Activated CD4-positive, alpha-beta T cell treated with anti-CD3 and anti-CD28 coated beads, Interleukin-2, amount 50 U/mL, for 16 hours (primary cell): ENCODE results near the gene ISG15.
"Not testable (repeated sequence)": the region's sequence is repeated elsewhere in the genome, so short reads cannot be mapped to it uniquely, and the experiment has no call there.

Source experiments
- DNase-seq: peaks from one replicate; pipeline ENCODE4 v3.0.0-alpha.2; 2020

The ISG15 gene

GRCh38 chr1:995665-996633, 17.3 kb upstream of the ISG15 start:
- no peak for DNase-seq

DNA sequence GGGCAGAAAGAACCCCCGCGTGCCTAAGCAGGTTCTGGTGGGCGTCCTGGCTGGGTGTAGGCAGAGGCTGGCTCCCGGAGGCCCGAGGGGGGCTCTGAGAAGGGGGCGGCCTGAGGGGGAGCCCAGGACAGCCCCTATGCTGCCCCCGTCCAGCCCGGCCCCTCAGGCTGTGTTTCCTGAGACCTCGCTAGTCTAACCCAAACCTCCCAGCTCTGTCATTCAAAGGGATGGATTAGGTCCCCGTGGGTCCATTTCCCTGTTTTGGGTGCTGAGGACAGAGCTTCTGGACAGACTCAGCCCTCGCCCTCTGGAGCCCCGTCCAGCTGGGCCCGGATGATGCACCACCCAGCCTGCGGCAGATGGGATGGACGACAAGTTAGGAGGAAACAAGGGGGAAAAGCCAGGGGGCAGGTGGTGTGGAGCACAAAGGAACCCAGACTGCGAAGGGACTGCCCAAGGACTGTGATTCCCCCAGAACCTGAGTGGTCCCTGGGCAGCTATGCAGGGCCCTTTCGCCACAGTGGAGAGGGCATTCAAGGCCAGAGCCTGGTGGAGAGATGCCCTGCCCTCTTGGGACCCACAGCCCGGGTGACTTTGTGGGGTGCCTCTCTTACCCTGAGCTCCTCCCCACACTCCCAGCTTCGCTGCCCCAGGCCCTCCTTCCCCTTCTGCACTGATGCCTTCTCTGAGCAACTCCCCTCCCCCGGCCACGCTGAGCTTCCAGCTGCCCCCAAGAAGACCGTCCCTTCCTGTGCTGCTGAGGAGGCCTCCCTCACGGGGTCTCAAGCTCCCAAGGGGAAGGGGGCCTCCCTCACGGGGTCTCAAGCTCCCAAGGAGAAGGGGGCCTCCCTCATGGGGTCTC, 16.2 kb upstream of the ISG15 start:
- DNase-seq = no peak

GRCh38 chr1:997713-997992, 15.6 kb upstream of the ISG15 start:
- DNase-seq = no peak

- no peak for DNase-seq
Measured at GRCh38 chr1:997993-998744, 15.1 kb upstream of the ISG15 start.

DNA sequence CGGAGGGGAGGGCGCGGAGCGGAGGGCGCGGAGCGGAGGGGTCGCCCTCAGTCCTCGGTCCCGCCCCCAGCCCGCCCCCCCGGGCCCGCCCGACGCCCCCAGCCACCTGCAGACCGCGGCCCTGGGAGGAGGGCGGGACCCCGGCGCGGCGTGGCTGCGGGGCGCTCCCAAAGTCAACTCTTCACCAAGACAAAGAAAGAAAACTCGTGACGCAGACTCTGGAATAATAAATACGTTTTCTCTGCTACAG, 14.6 kb upstream of the ISG15 start:
- DNase-seq = no peak

DNA sequence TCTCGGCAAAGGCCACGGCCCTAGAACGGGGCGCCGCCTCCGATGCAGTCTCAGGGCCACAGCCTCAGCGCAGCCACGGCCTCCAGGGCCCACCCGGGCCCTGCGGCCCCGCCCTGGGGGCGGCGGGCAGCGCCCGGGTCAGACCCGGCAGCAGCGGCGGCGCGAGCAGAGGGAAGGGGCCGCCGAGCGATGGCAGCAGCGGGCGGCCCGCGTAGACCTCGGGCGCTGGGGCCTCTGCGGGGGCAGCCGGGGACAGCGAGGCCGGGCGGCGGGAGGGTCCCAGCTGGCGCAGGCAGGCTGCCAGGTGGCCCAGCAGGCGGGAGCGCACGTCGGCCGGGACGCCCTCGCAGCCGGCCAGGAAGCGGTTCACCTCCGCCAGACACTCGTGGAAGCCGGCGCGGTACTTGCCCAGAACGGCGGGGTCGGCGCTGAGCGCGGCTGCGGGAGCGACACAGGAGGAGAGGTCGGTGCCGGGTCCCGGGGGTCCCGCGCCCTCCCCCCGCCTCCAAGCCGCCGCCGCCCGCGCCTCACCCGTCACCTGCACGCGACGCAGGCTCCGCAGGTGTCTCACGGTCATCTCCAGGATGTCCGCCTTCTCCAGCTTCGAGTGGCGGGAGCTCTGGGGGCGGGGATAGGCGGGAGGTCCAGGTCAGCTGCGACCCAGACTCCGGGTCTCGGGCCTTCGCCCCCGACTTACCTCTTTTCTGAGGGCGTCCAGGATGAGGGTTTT, 14.1 kb upstream of the ISG15 start:
- DNase-seq = no peak

- DNase-seq = peak; percentile 55
Measured at GRCh38 chr1:999725-1000356, 13.5 kb upstream of the ISG15 start, which contains the start of gene HES4. HES4 (minus strand) TSS chr1:1000097; CDS start chr1:999973, 124 bp downstream.

GRCh38 chr1:1000357-1001056, 12.8 kb upstream of the ISG15 start:
- DNase-seq = peak; percentile 61

DNA sequence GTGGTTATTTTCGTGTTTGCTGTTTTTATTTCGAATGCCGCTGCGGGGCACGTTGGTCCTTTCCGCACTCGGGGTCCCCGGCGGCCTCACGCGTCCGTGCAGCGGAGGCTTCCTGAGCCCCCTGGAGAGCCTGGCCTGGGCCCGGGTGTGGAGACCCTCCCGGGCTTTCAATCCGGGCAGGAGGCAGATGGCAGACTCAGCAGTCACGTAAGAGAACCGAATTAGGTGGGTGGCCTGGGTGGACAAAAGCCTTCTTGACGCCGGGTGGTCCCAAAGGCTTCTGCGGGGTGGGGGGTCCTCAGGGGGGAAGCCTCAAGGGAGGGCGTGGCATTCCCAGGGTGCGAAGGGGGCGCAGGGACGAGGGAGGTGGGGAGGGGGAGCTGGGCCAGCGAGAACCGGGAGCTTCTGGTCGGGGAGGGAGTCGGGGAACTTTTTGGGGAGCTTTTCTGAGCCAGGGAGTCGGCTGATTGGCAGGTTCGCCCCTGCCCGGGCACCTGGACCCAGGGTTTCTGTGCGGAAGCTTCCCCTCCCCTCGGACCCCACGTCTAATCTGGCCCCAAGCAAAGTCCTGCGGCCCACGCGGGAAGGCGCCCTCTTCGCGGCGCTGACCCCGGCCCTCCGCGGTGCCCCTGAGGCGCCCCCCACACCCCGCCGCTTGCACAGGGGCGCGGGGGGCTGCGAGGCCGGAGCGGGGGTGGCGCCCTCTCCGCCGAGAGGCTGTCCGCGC, 12.1 kb upstream of the ISG15 start:
- DNase-seq = no peak

- DNase-seq = no peak
Measured at GRCh38 chr1:1003618-1004419, 9.5 kb upstream of the ISG15 start.

- DNase-seq = no peak
Measured at GRCh38 chr1:1004420-1004779, 8.9 kb upstream of the ISG15 start.

DNA sequence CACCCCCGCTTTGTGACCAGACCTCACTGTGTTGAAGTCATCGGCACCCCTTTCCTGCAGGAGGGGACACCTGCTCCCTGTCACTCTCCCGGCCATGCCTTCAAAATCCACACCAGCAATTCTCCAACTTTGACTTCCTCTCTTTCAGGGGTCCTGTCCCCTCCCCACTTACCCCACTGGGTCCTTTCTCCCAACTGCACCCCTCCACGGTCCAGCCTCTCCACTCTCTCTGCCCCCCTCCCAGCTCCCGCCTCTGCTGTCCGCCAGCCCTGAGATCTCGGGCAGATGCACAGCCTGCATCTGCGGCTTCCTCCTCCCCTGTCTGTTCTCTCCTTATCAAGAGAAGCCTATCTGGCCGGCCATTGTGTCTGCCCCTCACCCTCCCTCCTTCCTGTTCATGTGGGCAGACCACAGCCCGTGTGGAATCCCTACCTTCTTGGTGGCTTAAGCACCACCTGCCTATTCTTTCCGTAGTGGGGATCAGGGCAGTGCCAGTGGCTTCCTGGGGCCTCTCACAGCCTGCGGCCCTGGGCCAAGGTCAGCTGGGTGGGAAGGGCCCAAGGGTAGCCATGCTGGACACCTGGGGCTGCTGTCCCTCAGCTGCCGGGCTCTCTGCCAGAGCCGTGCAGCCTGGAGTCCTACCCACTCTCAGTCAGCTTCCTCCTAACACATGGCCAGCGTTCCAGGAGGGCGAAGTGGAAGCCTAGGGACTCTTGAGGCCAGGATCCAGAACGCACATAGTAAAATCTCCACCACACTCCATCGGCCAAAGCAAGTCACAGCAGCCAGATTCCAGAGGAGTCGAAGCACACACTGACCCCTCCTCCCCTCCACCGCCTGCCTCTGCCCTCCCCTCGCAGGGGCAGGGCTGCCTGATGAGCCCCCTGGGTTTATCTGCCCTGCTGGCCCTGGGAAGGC, 8.3 kb upstream of the ISG15 start:
- no peak for DNase-seq

GRCh38 chr1:1005774-1006304, 7.5 kb upstream of the ISG15 start:
- no peak for DNase-seq

GRCh38 chr1:1006305-1007159, 6.8 kb upstream of the ISG15 start:
- no peak for DNase-seq

DNA sequence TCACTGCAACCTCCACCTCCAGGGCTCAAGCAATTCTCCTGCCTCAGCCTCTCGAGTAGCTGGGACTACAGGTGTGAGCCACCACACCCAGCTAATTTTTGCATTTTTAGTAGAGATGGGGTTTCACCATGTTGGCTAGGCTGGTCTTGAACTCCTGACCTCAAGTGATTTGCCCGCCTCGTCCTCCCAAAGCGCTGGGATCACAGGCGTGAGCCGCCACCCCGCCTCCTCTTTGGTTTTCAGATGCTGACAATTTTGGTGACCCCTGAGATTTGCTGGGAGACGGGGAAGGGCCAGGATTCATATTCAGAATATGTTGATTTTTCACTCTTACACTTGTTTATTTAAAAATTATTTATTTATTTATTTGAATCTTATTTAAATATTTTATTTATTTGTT, 3.2 kb upstream of the ISG15 start:
- not testable (repeated sequence) for DNase-seq

- DNase-seq = no peak
Measured at GRCh38 chr1:1011396-1011949, 1.8 kb upstream of the ISG15 start.

GRCh38 chr1:1012736-1013104, 577 bp upstream of the ISG15 start:
- DNase-seq = not testable (repeated sequence)
